ENCODE results near the gene RCSD1. TPM values are rescaled to one million over a fixed set of nuclear protein-coding genes. Genes with fewer than 3 reads are reported as not detected.

The RCSD1 gene
- total and polyA plus RNA-seq, 2 of the 13 experiments (the other 11 are each of a cell fraction or from before 2014, with no cell fraction given): not detected

DNA sequence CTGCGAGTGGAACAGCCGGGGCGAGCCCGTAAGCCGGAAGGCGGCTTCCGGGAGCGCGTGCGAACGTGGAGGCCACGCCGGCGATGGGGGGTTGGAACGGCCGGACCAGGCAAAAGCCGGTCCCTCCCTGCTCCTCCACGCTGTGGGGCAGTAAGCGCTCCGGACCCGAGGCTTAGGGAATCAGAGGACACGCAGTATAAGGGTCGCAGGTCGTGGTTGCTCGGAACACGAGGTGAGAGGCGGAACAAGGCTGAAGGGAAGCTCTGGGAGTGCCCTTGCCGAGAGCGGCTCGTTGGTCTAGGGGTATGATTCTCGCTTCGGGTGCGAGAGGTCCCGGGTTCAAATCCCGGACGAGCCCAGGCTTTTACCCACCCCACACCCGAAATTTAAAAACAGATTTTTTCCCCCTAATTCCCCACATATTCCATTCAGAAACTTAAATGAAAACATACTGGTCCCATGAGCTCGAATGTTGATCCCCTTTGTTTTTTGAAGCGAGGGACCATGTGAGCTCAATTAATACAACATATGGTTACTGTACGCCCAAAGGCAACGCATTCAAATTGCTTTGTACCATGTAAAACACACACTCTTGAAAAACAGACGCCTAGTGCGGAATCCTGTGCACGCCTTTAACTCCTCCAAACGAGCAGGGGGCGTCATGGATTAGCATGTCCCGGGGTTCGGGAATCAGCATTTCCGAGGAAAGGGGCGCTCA is 84.6 kb downstream of the RCSD1 start (continued):
- TF ChIP-seq RFX5 (IDR thresholded peaks at IDR 0.05; ENCODE audit: low read depth, low read length): no peak
- TF ChIP-seq ZFYVE20 (CRISPR knock-in tag; IDR thresholded peaks at IDR 0.05; ENCODE audit: borderline replicate concordance, low read depth): no peak
- peak; percentile 51 for TF ChIP-seq ZNF629 (CRISPR knock-in tag; conservative IDR thresholded peaks at IDR 0.05)
- TF ChIP-seq, protein P1, sequence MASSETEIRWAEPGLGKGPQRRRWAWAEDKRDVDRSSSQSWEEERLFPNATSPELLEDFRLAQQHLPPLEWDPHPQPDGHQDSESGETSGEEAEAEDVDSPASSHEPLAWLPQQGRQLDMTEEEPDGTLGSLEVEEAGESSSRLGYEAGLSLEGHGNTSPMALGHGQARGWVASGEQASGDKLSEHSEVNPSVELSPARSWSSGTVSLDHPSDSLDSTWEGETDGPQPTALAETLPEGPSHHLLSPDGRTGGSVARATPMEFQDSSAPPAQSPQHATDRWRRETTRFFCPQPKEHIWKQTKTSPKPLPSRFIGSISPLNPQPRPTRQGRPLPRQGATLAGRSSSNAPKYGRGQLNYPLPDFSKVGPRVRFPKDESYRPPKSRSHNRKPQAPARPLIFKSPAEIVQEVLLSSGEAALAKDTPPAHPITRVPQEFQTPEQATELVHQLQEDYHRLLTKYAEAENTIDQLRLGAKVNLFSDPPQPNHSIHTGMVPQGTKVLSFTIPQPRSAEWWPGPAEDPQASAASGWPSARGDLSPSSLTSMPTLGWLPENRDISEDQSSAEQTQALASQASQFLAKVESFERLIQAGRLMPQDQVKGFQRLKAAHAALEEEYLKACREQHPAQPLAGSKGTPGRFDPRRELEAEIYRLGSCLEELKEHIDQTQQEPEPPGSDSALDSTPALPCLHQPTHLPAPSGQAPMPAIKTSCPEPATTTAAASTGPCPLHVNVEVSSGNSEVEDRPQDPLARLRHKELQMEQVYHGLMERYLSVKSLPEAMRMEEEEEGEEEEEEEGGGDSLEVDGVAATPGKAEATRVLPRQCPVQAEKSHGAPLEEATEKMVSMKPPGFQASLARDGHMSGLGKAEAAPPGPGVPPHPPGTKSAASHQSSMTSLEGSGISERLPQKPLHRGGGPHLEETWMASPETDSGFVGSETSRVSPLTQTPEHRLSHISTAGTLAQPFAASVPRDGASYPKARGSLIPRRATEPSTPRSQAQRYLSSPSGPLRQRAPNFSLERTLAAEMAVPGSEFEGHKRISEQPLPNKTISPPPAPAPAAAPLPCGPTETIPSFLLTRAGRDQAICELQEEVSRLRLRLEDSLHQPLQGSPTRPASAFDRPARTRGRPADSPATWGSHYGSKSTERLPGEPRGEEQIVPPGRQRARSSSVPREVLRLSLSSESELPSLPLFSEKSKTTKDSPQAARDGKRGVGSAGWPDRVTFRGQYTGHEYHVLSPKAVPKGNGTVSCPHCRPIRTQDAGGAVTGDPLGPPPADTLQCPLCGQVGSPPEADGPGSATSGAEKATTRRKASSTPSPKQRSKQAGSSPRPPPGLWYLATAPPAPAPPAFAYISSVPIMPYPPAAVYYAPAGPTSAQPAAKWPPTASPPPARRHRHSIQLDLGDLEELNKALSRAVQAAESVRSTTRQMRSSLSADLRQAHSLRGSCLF (CRISPR knock-in tag; IDR thresholded peaks at IDR 0.05; ENCODE audit: borderline replicate concordance): no peak
- TF ChIP-seq RELA (CRISPR knock-in tag; IDR thresholded peaks at IDR 0.05): 0 out of 2 replicates have a peak, but pooled peaks have one; percentile 38
- no peak for TF ChIP-seq ZNF468 (CRISPR knock-in tag; IDR thresholded peaks at IDR 0.05)
- no peak for TF ChIP-seq TCF7 (IDR thresholded peaks at IDR 0.05; ENCODE audit: low read depth)
- peak; percentile 68 for TF ChIP-seq ZZZ3 (CRISPR knock-in tag; IDR thresholded peaks at IDR 0.05; ENCODE audit: borderline replicate concordance)
- TF ChIP-seq SNRNP70 (IDR thresholded peaks at IDR 0.05; ENCODE audit: low read depth, low read length): no peak
- TF ChIP-seq ZNF496 (CRISPR knock-in tag; IDR thresholded peaks at IDR 0.05; ENCODE audit: insufficient replicate concordance): no peak
- TF ChIP-seq, protein P2, sequence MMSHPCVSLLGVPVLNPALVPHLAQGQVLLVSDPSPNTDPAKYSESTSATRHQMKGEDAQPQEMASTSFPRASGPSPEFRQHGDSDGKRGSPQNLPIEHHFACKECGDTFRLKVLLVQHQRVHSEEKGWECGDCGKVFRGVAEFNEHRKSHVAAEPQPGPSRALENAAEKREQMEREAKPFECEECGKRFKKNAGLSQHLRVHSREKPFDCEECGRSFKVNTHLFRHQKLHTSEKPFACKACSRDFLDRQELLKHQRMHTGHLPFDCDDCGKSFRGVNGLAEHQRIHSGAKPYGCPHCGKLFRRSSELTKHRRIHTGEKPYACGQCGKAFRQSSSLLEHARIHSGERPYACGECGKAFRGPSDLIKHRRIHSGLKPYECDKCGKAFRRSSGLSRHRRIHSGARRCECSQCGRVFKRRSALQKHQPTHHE (CRISPR knock-in tag; IDR thresholded peaks at IDR 0.05; ENCODE audit: borderline replicate concordance): peak; percentile 89; the same call in 1 of the 2 replicates
- peak; percentile 40; the same call in 1 of the 2 replicates for TF ChIP-seq KLF11 (CRISPR knock-in tag; IDR thresholded peaks at IDR 0.05)
- no peak for TF ChIP-seq ZNF224 (CRISPR knock-in tag; IDR thresholded peaks at IDR 0.05)
- 0 out of 2 replicates have a peak, but pooled peaks have one; percentile 61 for TF ChIP-seq ZFAT (CRISPR knock-in tag; conservative IDR thresholded peaks at IDR 0.05)
- no peak; the same call in 1 of the 2 replicates for TF ChIP-seq TAF1 (CRISPR knock-in tag; IDR thresholded peaks at IDR 0.05)
- TF ChIP-seq MTA1 (CRISPR knock-in tag; IDR thresholded peaks at IDR 0.05; ENCODE audit: borderline replicate concordance): peak; percentile 91; the same call in 1 of the 2 replicates
- TF ChIP-seq MAF1 (CRISPR knock-in tag; IDR thresholded peaks at IDR 0.05; ENCODE audit: borderline replicate concordance): peak; percentile 99
- no peak for TF ChIP-seq EHMT2 (IDR thresholded peaks at IDR 0.05; ENCODE audit: borderline replicate concordance, low read depth, low read length)
- peak; percentile 54; the same call in 1 of the 2 replicates for TF ChIP-seq ZBTB14 (CRISPR knock-in tag; IDR thresholded peaks at IDR 0.05)
- no peak; the same call in 1 of the 2 replicates for TF ChIP-seq SAFB2 (CRISPR knock-in tag; IDR thresholded peaks at IDR 0.05; ENCODE audit: borderline replicate concordance, low read depth)
- no peak for TF ChIP-seq ZNF598 (CRISPR knock-in tag; IDR thresholded peaks at IDR 0.05; ENCODE audit: borderline replicate concordance)
- TF ChIP-seq NFE2 (CRISPR knock-in tag; IDR thresholded peaks at IDR 0.05): no peak
